DND-41 (cell line): ENCODE measurements around the gene FAM83D.

Experiments used
- ATAC-seq: fragments of 200-7000 bp; cut with Tn5 transposase; 3 replicates; pipeline ENCODE4 v1.9.1; 2021; ENCODE audit warnings: low read depth; ENCODE audit not compliant: insufficient read depth
- DNase-seq: peaks from one replicate; pipeline ENCODE4 v3.0.0-alpha.2; 2020
- H2AFZ ChIP-seq: 2 replicates; pipeline ENCODE4 v1.6.0; 2012; ENCODE audit warnings: low read depth, low read length
- H3K27ac ChIP-seq: 2 replicates; pipeline ENCODE4 v1.5.1; 2012; ENCODE audit warnings: low read length, inconsistent platforms
- H3K27me3 ChIP-seq: fragments of 200-600 bp; sonication (generic); 2 replicates; pipeline ENCODE4 v1.6.0; 2012; ENCODE audit warnings: low read length, mild to moderate bottlenecking, inconsistent platforms; ENCODE audit not compliant: insufficient read depth, poor library complexity
- H3K36me3 ChIP-seq: 2 replicates; pipeline ENCODE4 v1.5.1; 2012; ENCODE audit warnings: low read length, inconsistent platforms; ENCODE audit not compliant: insufficient read depth
- H3K4me1 ChIP-seq: 2 replicates; pipeline ENCODE4 v1.5.1; 2012; ENCODE audit warnings: mild to moderate bottlenecking, low read length; ENCODE audit not compliant: insufficient read depth
- H3K4me2 ChIP-seq: 2 replicates; pipeline ENCODE4 v1.6.0; 2012; ENCODE audit warnings: mild to moderate bottlenecking, moderate library complexity, low read length, inconsistent platforms; ENCODE audit not compliant: insufficient read depth
- H3K4me3 ChIP-seq, 2 experiments: fragments of 200-600 bp in 1 of 2; shearing (Covaris generic) in 1 of 2; 2 replicates each; pipeline ENCODE4 v1.5.1; 2012 to 2016; ENCODE audit warnings: inconsistent platforms in 2 of 2, low read length in 2 of 2, mild to moderate bottlenecking in 2 of 2, low read depth in 1 of 2, moderate library complexity in 1 of 2
- H3K79me2 ChIP-seq: 2 replicates; pipeline ENCODE4 v1.6.0; 2012; ENCODE audit warnings: low read length, inconsistent platforms; ENCODE audit not compliant: insufficient read depth
- H3K9ac ChIP-seq: 2 replicates; pipeline ENCODE4 v1.6.0; 2012; ENCODE audit warnings: low read depth, mild to moderate bottlenecking, inconsistent platforms, low read length, moderate library complexity
- H3K9me3 ChIP-seq: 2 replicates; pipeline ENCODE4 v1.5.1; 2012; ENCODE audit warnings: low read length, moderate library complexity, mild to moderate bottlenecking, inconsistent platforms; ENCODE audit not compliant: insufficient read depth, severe bottlenecking
- H4K20me1 ChIP-seq: 2 replicates; pipeline ENCODE4 v1.6.0; 2012; ENCODE audit warnings: low read length; ENCODE audit not compliant: insufficient read depth
- CTCF ChIP-seq: IDR thresholded peaks from 2 replicates; pipeline ENCODE4 v1.5.1; 2012; ENCODE audit warnings: borderline replicate concordance, low read length, moderate library complexity, mild to moderate bottlenecking; ENCODE audit not compliant: poor library complexity, severe bottlenecking; ENCODE audit errors: extremely low read depth
- EZH2 ChIP-seq: IDR thresholded peaks from 3 replicates; pipeline ENCODE4 v1.6.1; 2012; ENCODE audit warnings: borderline replicate concordance, low read depth, mild to moderate bottlenecking, moderate library complexity, low read length, inconsistent platforms; ENCODE audit not compliant: severe bottlenecking

Gene FAM83D

GRCh38 chr20:38893565-38894090 is 32.6 kb upstream of the FAM83D start:
- Histone ChIP-seq H3K27me3 (no peaks in the 10 kb centered on the region), H3K36me3 (no peaks in the 10 kb centered on the region), H3K79me2 (no peaks in the 10 kb centered on the region), H3K4me1 (peaks cover 8% of the 10 kb centered on the region), H3K4me3 (no peak overlapping the region), H3K9me3 (no peaks in the 10 kb centered on the region), H3K4me2 (peak overlapping the region; percentile 33; the same call in 1 of the 2 replicates), H3K27ac (no peak overlapping the region), H4K20me1 (peaks cover 4% of the 10 kb centered on the region; the same call in 1 of the 2 replicates), H3K9ac (no peak overlapping the region), H2AFZ (no peak overlapping the region)
- ATAC-seq (peak; percentile 97), DNase-seq (peak; percentile 81)
- TF ChIP-seq CTCF (peak; percentile 95), EZH2 (no peak)

- peak overlapping the region; percentile 33; the same call in 1 of the 2 replicates for H3K4me2 ChIP-seq
- no peak for TF ChIP-seq EZH2
- TF ChIP-seq CTCF, result peak; percentile 12
- DNase-seq, result no peak
- no peak overlapping the region for H2AFZ ChIP-seq
- H3K4me3 ChIP-seq, result no peak overlapping the region
- H3K4me1 ChIP-seq, result peaks cover 8% of the 10 kb centered on the region
- H3K27me3 ChIP-seq, result no peaks in the 10 kb centered on the region
- H3K79me2 ChIP-seq, result no peaks in the 10 kb centered on the region
- no peak overlapping the region for H3K27ac ChIP-seq
- H4K20me1 ChIP-seq, result peaks cover 4% of the 10 kb centered on the region; the same call in 1 of the 2 replicates
- no peaks in the 10 kb centered on the region for H3K9me3 ChIP-seq
- H3K36me3 ChIP-seq, result no peaks in the 10 kb centered on the region
- peak; percentile 54 for ATAC-seq
- no peak overlapping the region for H3K9ac ChIP-seq
These were observed 31.9 kb upstream of the FAM83D start for GRCh38 chr20:38894091-38894847.

- no peaks in the 10 kb centered on the region for H3K79me2 ChIP-seq
- H3K27me3 ChIP-seq, result no peaks in the 10 kb centered on the region
- peaks cover 8% of the 10 kb centered on the region for H3K4me1 ChIP-seq
- H3K36me3 ChIP-seq, result no peaks in the 10 kb centered on the region
- H3K9me3 ChIP-seq, result no peaks in the 10 kb centered on the region
- no peak overlapping the region for H3K4me2 ChIP-seq
- ATAC-seq (no peak), DNase-seq (no peak)
- no peak overlapping the region for H3K27ac ChIP-seq
- H3K4me3 ChIP-seq, result no peak overlapping the region
- TF ChIP-seq CTCF (no peak), EZH2 (no peak)
- H4K20me1 ChIP-seq, result peaks cover 5% of the 10 kb centered on the region; the same call in 1 of the 2 replicates
- no peak overlapping the region for H3K9ac ChIP-seq
- no peak overlapping the region for H2AFZ ChIP-seq
These were observed 30.9 kb upstream of the FAM83D start for GRCh38 chr20:38895098-38895949.
